Measurements from ENCODE around the gene TMEM178B. TPM values are rescaled to one million over a fixed set of nuclear protein-coding genes. Genes with fewer than 3 reads are reported as not detected.

The TMEM178B gene
- total and polyA plus RNA-seq, 7 donors: 0.13 to 4.8 (median 1.6) TPM

DNA sequence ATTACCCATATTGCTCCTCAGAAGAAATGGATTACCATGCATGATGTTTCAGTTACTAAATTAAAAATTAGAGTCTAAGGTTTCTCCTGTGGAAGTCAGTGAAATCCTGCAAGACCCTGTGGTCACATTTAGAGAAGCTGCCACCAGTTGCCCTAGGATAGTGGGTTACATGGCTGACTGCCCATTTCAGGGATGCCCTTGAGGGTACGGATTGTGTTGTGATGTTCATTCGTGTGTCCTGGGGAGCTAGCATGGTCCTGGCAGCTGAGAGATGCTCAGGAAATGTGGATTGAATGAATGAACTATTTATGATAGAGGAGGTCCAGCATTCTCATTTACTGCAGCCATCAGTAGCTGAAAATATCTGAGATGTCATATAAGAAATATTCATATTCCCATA, 55.1 kb downstream of the TMEM178B start:
- WGBS, 3 donors: 29 to 55% (median 38%) methylated on average over 2 of the region's 2 CpGs
- Histone ChIP-seq H3K36me3 (ENCODE audit: insufficient read depth in 1 of 2, low read depth in 1 of 2) (no peaks in the 10 kb centered on the region), H3K9me3 (no peaks in the 10 kb centered on the region), H3K4me1 (no peaks in the 10 kb centered on the region), H3K27ac (no peak overlapping the region), H3K27me3 (ENCODE audit: insufficient read depth in 3 of 3, low read length in 2 of 3) (no peaks in the 10 kb centered on the region), H3K4me3 (no peak overlapping the region)
- TF ChIP-seq, protein P1, sequence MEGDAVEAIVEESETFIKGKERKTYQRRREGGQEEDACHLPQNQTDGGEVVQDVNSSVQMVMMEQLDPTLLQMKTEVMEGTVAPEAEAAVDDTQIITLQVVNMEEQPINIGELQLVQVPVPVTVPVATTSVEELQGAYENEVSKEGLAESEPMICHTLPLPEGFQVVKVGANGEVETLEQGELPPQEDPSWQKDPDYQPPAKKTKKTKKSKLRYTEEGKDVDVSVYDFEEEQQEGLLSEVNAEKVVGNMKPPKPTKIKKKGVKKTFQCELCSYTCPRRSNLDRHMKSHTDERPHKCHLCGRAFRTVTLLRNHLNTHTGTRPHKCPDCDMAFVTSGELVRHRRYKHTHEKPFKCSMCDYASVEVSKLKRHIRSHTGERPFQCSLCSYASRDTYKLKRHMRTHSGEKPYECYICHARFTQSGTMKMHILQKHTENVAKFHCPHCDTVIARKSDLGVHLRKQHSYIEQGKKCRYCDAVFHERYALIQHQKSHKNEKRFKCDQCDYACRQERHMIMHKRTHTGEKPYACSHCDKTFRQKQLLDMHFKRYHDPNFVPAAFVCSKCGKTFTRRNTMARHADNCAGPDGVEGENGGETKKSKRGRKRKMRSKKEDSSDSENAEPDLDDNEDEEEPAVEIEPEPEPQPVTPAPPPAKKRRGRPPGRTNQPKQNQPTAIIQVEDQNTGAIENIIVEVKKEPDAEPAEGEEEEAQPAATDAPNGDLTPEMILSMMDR (IDR thresholded peaks at IDR 0.05): no peak
- intact Hi-C loops (cut with DNase I): no loop called here
- no peak for ATAC-seq
- no peak for DNase-seq

DNA sequence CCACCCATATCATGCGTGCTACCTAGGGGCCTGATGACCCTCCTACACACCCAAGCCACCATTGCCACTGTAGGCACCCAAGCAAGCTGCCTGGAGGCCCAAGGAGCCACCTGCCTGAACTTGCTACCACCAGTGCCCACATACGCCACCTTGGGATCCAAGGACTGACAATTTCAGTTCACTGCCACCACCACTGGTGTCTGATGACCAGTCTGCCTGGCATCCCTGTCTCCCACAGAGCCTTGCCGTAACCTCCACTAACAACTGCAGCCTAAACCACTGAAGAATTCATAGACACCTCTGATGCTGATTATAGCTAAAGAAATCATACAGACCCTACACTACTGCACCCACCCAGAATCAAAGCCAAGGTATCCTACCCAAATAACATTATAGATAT, 58.8 kb downstream of the TMEM178B start:
- intact Hi-C loops (cut with DNase I): no loop called here
- Histone ChIP-seq H3K9me3 (no peaks in the 10 kb centered on the region), H3K4me1 (no peaks in the 10 kb centered on the region), H3K27me3 (ENCODE audit: insufficient read depth in 3 of 3, low read length in 2 of 3) (no peaks in the 10 kb centered on the region), H3K36me3 (ENCODE audit: insufficient read depth in 1 of 2, low read depth in 1 of 2) (no peaks in the 10 kb centered on the region), H3K27ac (no peak overlapping the region), H3K4me3 (no peak overlapping the region)
- TF ChIP-seq, protein P1 (IDR thresholded peaks at IDR 0.05): no peak
- ATAC-seq: no peak
- DNase-seq: no peak
- WGBS, 3 donors: 83 to 97% (median 85%) methylated on average over 3 of the region's 3 CpGs

DNA sequence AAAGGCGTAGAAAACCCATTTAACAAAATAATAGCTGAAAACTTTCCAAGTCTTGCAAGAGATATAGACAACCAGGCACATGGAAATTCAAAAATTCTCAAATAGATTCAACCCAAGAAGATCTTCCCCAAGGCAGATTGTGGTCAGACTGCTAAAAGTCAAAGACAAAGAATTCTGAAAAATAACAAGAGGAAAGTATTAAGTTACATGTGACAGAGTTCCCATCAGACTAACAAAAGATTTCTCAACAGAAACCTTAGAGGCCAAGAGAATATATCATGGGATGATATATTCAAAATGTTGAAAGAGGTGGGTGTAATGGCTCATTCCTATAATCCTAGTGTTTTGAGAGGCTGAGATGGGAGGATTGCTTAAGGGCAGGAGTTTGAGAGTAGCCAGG, 59.8 kb downstream of the TMEM178B start:
- Histone ChIP-seq H3K36me3 (ENCODE audit: insufficient read depth in 1 of 2, low read depth in 1 of 2) (no peaks in the 10 kb centered on the region), H3K27me3 (ENCODE audit: insufficient read depth in 3 of 3, low read length in 2 of 3) (no peaks in the 10 kb centered on the region), H3K4me1 (no peaks in the 10 kb centered on the region), H3K9me3 (no peaks in the 10 kb centered on the region), H3K27ac (no peak overlapping the region), H3K4me3 (no peak overlapping the region)
- TF ChIP-seq, protein P1 (IDR thresholded peaks at IDR 0.05): no peak
- ATAC-seq: no peak
- intact Hi-C loops (cut with DNase I): no loop called here
- DNase-seq: no peak
- WGBS, 3 donors: 85 to 94% (median 89%) methylated on average over 1 of the region's 1 CpG

DNA sequence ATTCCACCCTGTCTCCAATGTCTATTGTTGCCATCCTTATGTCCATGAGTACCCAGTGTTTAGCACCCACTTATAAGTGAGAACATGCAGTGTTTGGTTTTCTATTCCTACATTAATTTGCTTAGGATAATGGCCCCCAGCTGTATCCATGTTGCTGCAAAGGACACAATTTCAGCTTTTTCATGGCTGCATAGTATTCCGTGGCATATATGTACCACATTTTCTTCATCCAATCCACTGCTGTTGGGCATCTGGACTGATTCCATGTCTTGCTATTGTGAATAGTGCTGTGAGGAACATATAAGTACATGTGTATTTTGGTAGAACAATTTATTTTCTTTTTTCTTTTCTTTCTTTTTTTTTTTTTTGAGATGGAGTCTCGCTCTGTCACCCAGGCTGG, 68.2 kb downstream of the TMEM178B start:
- H3K9me3 ChIP-seq: peaks cover 12% of the 10 kb centered on the region
- no peaks in the 10 kb centered on the region for H3K36me3 ChIP-seq (ENCODE audit: insufficient read depth in 1 of 2, low read depth in 1 of 2)
- DNase-seq: no peak
- intact Hi-C loops (cut with DNase I): no loop called here
- H3K4me1 ChIP-seq: no peaks in the 10 kb centered on the region
- H3K4me3 ChIP-seq: no peak overlapping the region
- H3K27me3 ChIP-seq (ENCODE audit: insufficient read depth in 3 of 3, low read length in 2 of 3): no peaks in the 10 kb centered on the region
- no peak overlapping the region for H3K27ac ChIP-seq
- WGBS, 3 donors: 90 to 96% (median 94%) methylated on average over 2 of the region's 2 CpGs
- no peak for ATAC-seq
- TF ChIP-seq, protein P1 (IDR thresholded peaks at IDR 0.05): no peak

DNA sequence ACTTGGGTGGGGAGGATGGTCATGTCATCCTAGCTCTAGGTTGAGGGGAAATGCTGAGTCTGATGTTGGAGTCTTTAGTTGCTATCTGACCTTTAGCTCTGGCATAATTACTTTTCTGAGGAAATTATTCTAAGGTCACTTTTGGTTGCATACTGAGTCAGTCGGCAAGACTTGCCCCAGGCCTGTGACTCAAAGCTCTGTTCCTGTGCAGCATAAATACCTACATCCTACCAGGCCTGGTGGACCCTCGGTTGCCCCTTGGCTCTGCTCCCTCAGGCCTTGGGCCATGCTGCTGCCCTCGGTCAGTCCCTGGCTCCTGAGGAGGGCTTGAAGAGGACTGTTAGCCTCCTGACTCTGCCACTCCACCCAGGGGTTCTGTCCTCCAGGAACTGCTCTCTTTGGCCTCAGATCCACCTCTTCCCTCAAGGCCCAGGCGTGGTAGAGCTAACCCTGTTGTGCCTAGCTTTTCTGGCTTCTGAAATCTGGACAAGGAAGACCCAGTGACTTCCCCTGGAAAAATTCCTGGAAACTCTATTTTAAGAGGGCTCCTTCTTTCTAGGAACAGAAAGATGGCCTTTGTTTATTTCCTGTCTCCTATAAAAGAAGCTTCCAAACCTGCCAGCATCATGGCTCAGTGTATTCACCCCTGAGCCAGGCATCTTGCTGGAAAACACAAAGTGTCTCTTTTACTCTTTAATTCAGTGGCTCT, 71.2 kb downstream of the TMEM178B start:
- no peaks in the 10 kb centered on the region for H3K36me3 ChIP-seq (ENCODE audit: insufficient read depth in 1 of 2, low read depth in 1 of 2)
- H3K4me1 ChIP-seq: no peaks in the 10 kb centered on the region
- DNase-seq (no peak), ATAC-seq (no peak)
- no peaks in the 10 kb centered on the region for H3K27me3 ChIP-seq (ENCODE audit: insufficient read depth in 3 of 3, low read length in 2 of 3)
- peaks cover 12% of the 10 kb centered on the region for H3K9me3 ChIP-seq
- intact Hi-C loops (cut with DNase I): loop anchor here in 1 of 2 donors (5.0 kb wide), 1 partner anchor 582 kb away; no protein-coding TSS in a partner anchor
- TF ChIP-seq, protein P1 (IDR thresholded peaks at IDR 0.05): no peak
- 52 to 62% (median 56%) methylated on average over 4 of the region's 4 CpGs for WGBS, 3 donors
- H3K4me3 ChIP-seq: no peak overlapping the region
- no peak overlapping the region for H3K27ac ChIP-seq

Measured in psoas muscle (tissue), 8 donors.